B cell (primary cell): ENCODE data around the gene INF2. TPM values are rescaled to one million over a fixed set of nuclear protein-coding genes. Genes with fewer than 3 reads are reported as not detected.

ENCODE experiments used
- ATAC-seq: fragments of 200-7000 bp; cut with Tn5 transposase; one replicate; pipeline ENCODE4 v1.10.0; 2021; ENCODE audit warnings: low read depth, mild to moderate bottlenecking, moderate number of reproducible peaks, moderate library complexity
- CTCF ChIA-PET: fragments of 350-600 bp; sonication (Branson Sonifier 250); formaldehyde crosslinking; loops from one replicate; lab custom pipeline; 2021; ENCODE audit warnings: antibody characterized with exemption, inconsistent platforms; lab: Charles Lee
- POLR2A ChIA-PET: fragments of 350-600 bp; sonication (Branson Sonifier 250); formaldehyde crosslinking; loops from one replicate; lab custom pipeline; 2021; ENCODE audit warnings: antibody characterized with exemption; lab: Charles Lee
- DNase-seq: peaks from one replicate; pipeline ENCODE4 v3.0.0; 2013
- H2AFZ ChIP-seq: 2 replicates; pipeline ENCODE4 v1.6.1; 2012; ENCODE audit warnings: mild to moderate bottlenecking, low read depth, low read length; ENCODE audit not compliant: insufficient read depth, poor library complexity, severe bottlenecking
- H3K27ac ChIP-seq, 2 donors: 1 replicate in 1 of 2; 2 replicates in 1 of 2; pipeline ENCODE4 v1.5.1; 2012 to 2013; ENCODE audit warnings: low read length in 2 of 2, mild to moderate bottlenecking in 2 of 2, moderate library complexity in 1 of 2
- H3K27me3 ChIP-seq, 4 experiments: fragments of 200-600 bp in 1 of 4; sonication (generic) in 1 of 4; replicated peaks in 1 of 4; 1 replicate in 2 of 4; 2 replicates in 2 of 4; pipeline versions ENCODE4 v1.6.1 to v1.7.0; 2013 to 2016; ENCODE audit warnings: low read length in 3 of 4, mild to moderate bottlenecking in 2 of 4, mixed read lengths in 1 of 4, moderate library complexity in 1 of 4; ENCODE audit not compliant: insufficient read depth in 4 of 4, control insufficient read depth in 3 of 4; ENCODE audit errors: control extremely low read depth in 1 of 4
- H3K36me3 ChIP-seq, 2 experiments: replicated peaks in 1 of 2; 1 replicate in 1 of 2; 2 replicates in 1 of 2; pipeline versions ENCODE4 v1.6.1 to v1.7.1; 2013; ENCODE audit warnings: low read length in 1 of 2; ENCODE audit not compliant: insufficient read depth in 2 of 2, control insufficient read depth in 1 of 2; ENCODE audit errors: control extremely low read depth in 1 of 2, extremely low read depth in 1 of 2
- H3K4me1 ChIP-seq, 2 donors: fragments of 200-600 bp in 1 of 2; sonication (generic) in 1 of 2; 1 replicate in 1 of 2; 2 replicates in 1 of 2; pipeline versions ENCODE4 v1.5.1 to v1.6.1; 2013 to 2017; ENCODE audit warnings: low read length in 2 of 2; ENCODE audit not compliant: control insufficient read depth in 2 of 2, insufficient read depth in 2 of 2
- H3K4me2 ChIP-seq: replicated peaks from 2 replicates; pipeline ENCODE3; 2012; ENCODE audit warnings: mild to moderate bottlenecking, low read depth, low read length; ENCODE audit not compliant: poor library complexity, severe bottlenecking
- H3K4me3 ChIP-seq, 5 experiments: fragments of 200-600 bp in 1 of 5; sonication (generic) in 1 of 5; 1 replicate in 3 of 5; 2 replicates in 2 of 5; pipeline versions ENCODE4 v1.5.1 to v1.7.0; 2011 to 2016; ENCODE audit warnings: low read length in 4 of 5, mild to moderate bottlenecking in 4 of 5, low read depth in 2 of 5, control low read depth in 1 of 5, moderate library complexity in 1 of 5; ENCODE audit not compliant: insufficient read depth in 1 of 5; ENCODE audit errors: control extremely low read depth in 1 of 5, extremely low read depth in 1 of 5
- H3K79me2 ChIP-seq: fragments of 200-600 bp; sonication (generic); one replicate; pipeline ENCODE4 v1.6.0; 2016; ENCODE audit warnings: low read length; ENCODE audit not compliant: control insufficient read depth, insufficient read depth
- H3K9ac ChIP-seq: fragments of 200-600 bp; sonication (generic); 2 replicates; pipeline ENCODE4 v1.6.1; 2017; ENCODE audit warnings: mild to moderate bottlenecking, low read length, moderate library complexity
- H3K9me3 ChIP-seq, 3 donors: one replicate each; pipeline versions ENCODE4 v1.6.1 to v1.7.1; 2013; ENCODE audit warnings: low read length in 2 of 3; ENCODE audit not compliant: control insufficient read depth in 2 of 3, insufficient read depth in 1 of 3; ENCODE audit errors: control extremely low read depth in 1 of 3
- H4K20me1 ChIP-seq: 2 replicates; pipeline ENCODE4 v1.6.0; 2012; ENCODE audit warnings: mild to moderate bottlenecking, low read length; ENCODE audit not compliant: insufficient read depth, control insufficient read depth, poor library complexity, severe bottlenecking
- H3K27ac Mint-ChIP-seq: one replicate; pipeline ENCODE4 v1.8.0; 2021; ENCODE audit warnings: mixed read lengths
- H3K27me3 Mint-ChIP-seq: one replicate; pipeline ENCODE4 v1.8.0; 2021; ENCODE audit warnings: mixed read lengths
- H3K4me1 Mint-ChIP-seq: one replicate; pipeline ENCODE4 v1.8.0; 2021; ENCODE audit warnings: mixed read lengths
- H3K4me3 Mint-ChIP-seq: one replicate; pipeline ENCODE4 v1.8.0; 2021; ENCODE audit warnings: mixed read lengths
- H3K9me3 Mint-ChIP-seq: one replicate; pipeline ENCODE4 v1.8.0; 2022; ENCODE audit warnings: mixed read lengths; ENCODE audit not compliant: insufficient read depth
- CTCF ChIP-seq: fragments of 200-600 bp; IDR thresholded peaks from one replicate; pipeline ENCODE4 v1.8.0; 2022; ENCODE audit warnings: antibody characterized with exemption, mild to moderate bottlenecking
- EZH2 ChIP-seq: IDR thresholded peaks from 2 replicates; pipeline ENCODE4 v1.6.1; 2012; ENCODE audit warnings: borderline replicate concordance, low read depth, mild to moderate bottlenecking, moderate library complexity, low read length; ENCODE audit not compliant: insufficient read depth, poor library complexity, severe bottlenecking
- WGBS: methylation state at CpG from one replicate; pipeline ENCODE4 v1.1.5; 2013; ENCODE audit warnings: missing lambda C conversion rate; ENCODE audit not compliant: insufficient coverage; 5-methylcytosine and 5-hydroxymethylcytosine counted together
- intact Hi-C: fragments of 100-400 bp; cut with micrococcal nuclease; formaldehyde crosslinking; loops from one replicate; pipeline ENCODE4 v1.10.0; 2022
- polyA plus RNA-seq: library from polyadenylated mRNA; depleted of rRNA; stranded (reverse); fragments of >200 nt; gene quantifications from 2 replicates; pipeline ENCODE4 v1.2.3, GENCODE V29; 2012
- total RNA-seq, 2 donors: library from RNA; stranded (reverse); fragments of 120-200 nt in 1 of 2; gene quantifications; 1 replicate in 1 of 2; 2 replicates in 1 of 2; pipeline versions ENCODE4 v1.2.3 to v1.2.4, GENCODE V29; 2013 to 2022

INF2 gene
- total and polyA plus RNA-seq, 2 donors (not counting 1 experiment from before 2014, with no cell fraction given), result 90.2 to 100 TPM

DNA sequence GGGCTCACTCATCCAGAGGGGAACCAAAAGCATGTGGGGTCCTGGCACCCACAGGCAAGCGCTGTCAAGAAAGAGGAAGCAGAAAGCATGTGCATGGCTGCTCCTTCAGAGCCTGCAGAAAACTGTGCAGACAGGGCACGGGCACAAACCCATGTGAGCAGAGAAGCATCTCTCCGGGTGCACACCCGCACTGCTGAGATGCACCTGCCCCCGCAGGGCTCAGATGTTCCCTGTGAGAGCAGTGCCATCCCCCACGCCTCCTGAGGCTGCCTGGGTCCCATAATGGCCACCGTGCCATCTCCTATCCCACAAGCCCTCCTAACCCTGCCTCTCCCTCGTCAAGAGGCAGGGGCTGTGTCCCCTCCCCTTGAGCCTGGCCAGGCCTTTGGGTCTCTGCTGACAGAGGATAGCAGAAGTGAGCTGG, 32.3 kb upstream of the INF2 start:
- ChIA-PET CTCF (interaction anchor here (0.5 to 3.9 kb wide), 11 partner anchors 9 to 1599 kb away, joined by 3 to 37 read pairs (median 6); no protein-coding TSS in a partner anchor), POLR2A (interaction anchor here (0.7 to 1.9 kb wide), 6 partner anchors 9 to 95 kb away, joined by 3 to 23 read pairs (median 6); partner anchors contain the start of gene SIVA1)
- intact Hi-C loops, result loop anchor here (2.0 kb wide), 1 partner anchor 32 kb away; the partner anchor contains the start of gene INF2
- H3K79me2 ChIP-seq, result no peaks in the 10 kb centered on the region
- H3K27me3 ChIP-seq, result no peaks in the 10 kb centered on the region
- DNase-seq (peak; percentile 94), ATAC-seq (peak; percentile 62)
- H3K4me1 Mint-ChIP-seq, result peaks cover 82% of the 10 kb centered on the region
- H2AFZ ChIP-seq, result no peak overlapping the region
- H3K36me3 ChIP-seq, result no peaks in the 10 kb centered on the region
- peak overlapping the region; percentile 84 for H3K4me3 Mint-ChIP-seq
- 3% methylated on average over 8 of the region's 8 CpGs for WGBS
- H3K4me3 ChIP-seq, result peak overlapping the region in 3 of 5 experiments; percentile 25 to 55 (median 32)
- peak overlapping the region; percentile 48 for H3K9ac ChIP-seq
- H4K20me1 ChIP-seq, result no peaks in the 10 kb centered on the region
- no peaks in the 10 kb centered on the region for H3K27me3 Mint-ChIP-seq
- H3K4me1 ChIP-seq, result peaks cover 65 to 74% of the 10 kb centered on the region in 2 donors
- peak overlapping the region; percentile 96 for H3K4me2 ChIP-seq
- TF ChIP-seq EZH2, result no peak
- TF ChIP-seq CTCF, result no peak
- H3K27ac Mint-ChIP-seq, result peak overlapping the region; percentile 99
- no peaks in the 10 kb centered on the region for H3K9me3 Mint-ChIP-seq
- peaks cover 0 to 19% (median 0%) of the 10 kb centered on the region in 3 donors for H3K9me3 ChIP-seq
- peak overlapping the region; percentile 98 to 100 for H3K27ac ChIP-seq
